ENCODE data around the gene CA5B. TPM values are rescaled to one million over a fixed set of nuclear protein-coding genes. Genes with fewer than 3 reads are reported as not detected.

The CA5B gene
- total RNA-seq, 4 donors from 2014 or later: 0.24 to 3.4 (median 1.8) TPM

DNA sequence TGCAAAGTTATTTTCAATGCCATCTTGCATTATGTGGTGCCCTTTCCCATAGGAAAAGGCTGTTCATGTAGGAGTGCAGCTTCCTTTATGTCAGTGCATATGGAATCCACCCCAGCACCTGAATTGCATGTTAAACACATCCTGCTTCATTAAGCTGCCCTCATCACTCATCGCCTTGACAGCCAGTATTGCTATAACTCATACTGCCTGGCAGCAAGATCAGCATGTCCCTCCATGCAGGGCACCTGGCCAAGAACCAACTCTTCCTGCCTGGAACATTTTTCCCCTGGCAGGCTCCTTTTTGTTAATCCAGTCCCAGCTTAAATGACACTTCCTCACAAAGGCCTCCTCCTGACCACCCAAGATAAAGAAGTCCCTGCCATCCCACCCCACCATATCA lies 23.5 kb upstream of the CA5B start:
- ATAC-seq: peak; percentile 77 to 78

DNA sequence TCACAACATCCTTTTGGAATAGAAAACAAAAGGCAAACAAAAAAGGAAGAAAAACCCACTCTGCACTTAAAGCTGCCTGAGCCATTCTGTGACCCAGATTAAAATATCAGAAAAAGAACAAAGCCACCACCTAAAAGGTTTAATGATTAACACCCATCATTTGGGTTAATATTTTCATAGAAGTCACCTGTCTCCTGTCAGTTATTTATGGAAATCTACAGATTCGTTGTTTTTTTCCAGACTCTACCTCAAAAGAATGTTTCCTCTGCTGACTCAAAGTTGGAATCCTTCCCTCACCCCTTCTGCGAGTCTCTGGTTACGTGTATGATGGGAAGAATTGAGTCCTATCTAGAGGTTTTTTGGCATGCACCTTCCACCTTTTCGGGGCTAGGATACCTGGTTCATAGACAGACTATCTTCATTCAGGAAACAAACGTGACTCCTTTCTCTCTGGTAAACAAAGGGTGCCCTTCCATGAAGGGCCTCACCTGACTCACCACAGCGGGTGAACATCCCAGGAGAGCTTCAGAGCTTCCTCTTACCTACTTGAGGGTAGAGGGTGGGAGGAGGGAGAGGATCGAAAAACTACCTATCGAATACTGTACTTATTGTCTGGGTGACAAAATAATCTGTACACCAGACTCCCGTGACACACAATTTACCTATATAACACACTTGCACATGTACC lies 19.6 kb upstream of the CA5B start:
- no peak for DNase-seq
- no peak overlapping the region for H3K4me3 ChIP-seq
- no peaks in the 10 kb centered on the region for H3K36me3 ChIP-seq
- H3K9me3 ChIP-seq: no peaks in the 10 kb centered on the region
- intact Hi-C loops (cut with DNase I; ENCODE audit: low total_unique reads): no loop called here
- no peak for ATAC-seq
- no peaks in the 10 kb centered on the region for H3K4me1 ChIP-seq
- no peaks in the 10 kb centered on the region for H3K27me3 ChIP-seq
- no peak overlapping the region for H3K27ac ChIP-seq
- in situ Hi-C loops (cut with MboI; ENCODE audit: low sequenced_read_pairs in 4 of 4): no loop called here
- TF ChIP-seq POLR2A (IDR thresholded peaks at IDR 0.05): no peak
- TF ChIP-seq, protein P1, sequence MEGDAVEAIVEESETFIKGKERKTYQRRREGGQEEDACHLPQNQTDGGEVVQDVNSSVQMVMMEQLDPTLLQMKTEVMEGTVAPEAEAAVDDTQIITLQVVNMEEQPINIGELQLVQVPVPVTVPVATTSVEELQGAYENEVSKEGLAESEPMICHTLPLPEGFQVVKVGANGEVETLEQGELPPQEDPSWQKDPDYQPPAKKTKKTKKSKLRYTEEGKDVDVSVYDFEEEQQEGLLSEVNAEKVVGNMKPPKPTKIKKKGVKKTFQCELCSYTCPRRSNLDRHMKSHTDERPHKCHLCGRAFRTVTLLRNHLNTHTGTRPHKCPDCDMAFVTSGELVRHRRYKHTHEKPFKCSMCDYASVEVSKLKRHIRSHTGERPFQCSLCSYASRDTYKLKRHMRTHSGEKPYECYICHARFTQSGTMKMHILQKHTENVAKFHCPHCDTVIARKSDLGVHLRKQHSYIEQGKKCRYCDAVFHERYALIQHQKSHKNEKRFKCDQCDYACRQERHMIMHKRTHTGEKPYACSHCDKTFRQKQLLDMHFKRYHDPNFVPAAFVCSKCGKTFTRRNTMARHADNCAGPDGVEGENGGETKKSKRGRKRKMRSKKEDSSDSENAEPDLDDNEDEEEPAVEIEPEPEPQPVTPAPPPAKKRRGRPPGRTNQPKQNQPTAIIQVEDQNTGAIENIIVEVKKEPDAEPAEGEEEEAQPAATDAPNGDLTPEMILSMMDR (IDR thresholded peaks at IDR 0.05 in 4 of 5, conservative IDR thresholded peaks at IDR 0.05 in 1 of 5): no peak

More for the DNA sequence above, 23.5 kb upstream of the CA5B start:
- Histone ChIP-seq H3K9me3 (no peaks in the 10 kb centered on the region), H3K27me3 (no peaks in the 10 kb centered on the region), H3K4me1 (no peaks in the 10 kb centered on the region), H3K27ac (peak overlapping the region in 2 of 4 donors; percentile 4 to 60), H3K4me3 (no peak overlapping the region), H3K36me3 (no peaks in the 10 kb centered on the region)
- in situ Hi-C loops (cut with MboI; ENCODE audit: low sequenced_read_pairs in 4 of 4): no loop called here
- TF ChIP-seq POLR2A (IDR thresholded peaks at IDR 0.05): no peak
- TF ChIP-seq, protein P1 (IDR thresholded peaks at IDR 0.05 in 4 of 5, conservative IDR thresholded peaks at IDR 0.05 in 1 of 5): no peak
- DNase-seq: peak in 1 of 2 donors; percentile 40
- intact Hi-C loops (cut with DNase I; ENCODE audit: low total_unique reads): no loop called here

DNA sequence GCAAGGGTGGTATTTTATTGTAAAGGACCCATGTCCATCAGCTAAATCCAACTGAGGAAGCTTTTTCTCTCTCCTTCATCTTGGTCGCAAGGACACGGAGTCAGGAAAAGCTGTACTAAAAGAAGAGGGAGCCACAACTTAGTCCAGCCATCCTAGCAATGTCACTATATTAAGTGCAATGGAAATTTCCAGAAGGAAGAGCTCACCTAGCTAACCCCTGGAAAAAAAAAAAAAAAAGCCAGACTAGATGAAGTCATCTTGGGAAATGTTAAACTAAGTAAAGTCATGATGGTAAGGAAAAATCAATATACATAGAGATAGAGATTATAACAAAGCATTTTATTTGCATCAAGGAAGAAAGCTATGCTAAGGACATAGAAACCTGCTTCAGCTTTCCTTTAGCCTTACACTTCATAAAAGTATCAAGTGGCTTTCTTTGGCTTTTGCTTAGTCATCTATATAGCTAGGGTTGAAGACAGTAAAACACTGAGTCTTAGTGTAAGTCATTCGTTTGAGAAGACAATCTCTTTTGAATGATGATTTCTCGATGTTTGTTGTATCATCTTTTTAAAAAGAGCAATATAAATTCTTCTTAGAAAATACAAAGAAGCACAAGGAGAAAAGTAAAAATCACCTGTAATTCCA lies 18.6 kb upstream of the CA5B start:
- Histone ChIP-seq H3K27me3 (no peaks in the 10 kb centered on the region), H3K4me1 (no peaks in the 10 kb centered on the region), H3K36me3 (no peaks in the 10 kb centered on the region), H3K4me3 (no peak overlapping the region), H3K27ac (no peak overlapping the region), H3K9me3 (no peaks in the 10 kb centered on the region)
- ATAC-seq (no peak), DNase-seq (no peak)
- in situ Hi-C loops (cut with MboI; ENCODE audit: low sequenced_read_pairs in 4 of 4): no loop called here
- intact Hi-C loops (cut with DNase I; ENCODE audit: low total_unique reads): no loop called here
- TF ChIP-seq POLR2A (IDR thresholded peaks at IDR 0.05): no peak
- TF ChIP-seq, protein P1 (IDR thresholded peaks at IDR 0.05 in 4 of 5, conservative IDR thresholded peaks at IDR 0.05 in 1 of 5): no peak

DNA sequence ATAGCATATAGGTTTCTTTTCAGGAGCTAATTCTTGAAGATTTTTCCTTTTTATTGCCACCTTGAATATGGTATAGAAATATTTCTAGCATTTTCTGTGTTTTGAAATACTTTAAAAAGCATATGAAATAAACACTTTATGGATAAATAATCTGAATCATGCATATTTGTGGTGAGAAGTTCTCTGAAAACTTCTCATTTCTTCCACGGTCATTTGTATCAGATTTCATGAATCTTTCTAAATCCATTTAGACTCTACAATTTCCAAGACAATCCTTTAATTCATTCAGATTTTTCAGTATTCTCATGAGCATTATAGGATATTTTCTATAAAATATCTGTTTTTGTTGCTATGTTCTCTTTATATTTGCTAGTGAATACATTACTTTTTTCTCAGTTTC lies 16.2 kb upstream of the CA5B start:
- Histone ChIP-seq H3K9me3 (no peaks in the 10 kb centered on the region), H3K27me3 (no peaks in the 10 kb centered on the region), H3K4me3 (no peak overlapping the region), H3K36me3 (no peaks in the 10 kb centered on the region), H3K4me1 (no peaks in the 10 kb centered on the region), H3K27ac (no peak overlapping the region)
- DNase-seq: no peak
- no peak for ATAC-seq
- no peak for TF ChIP-seq POLR2A (IDR thresholded peaks at IDR 0.05)
- TF ChIP-seq, protein P1 (IDR thresholded peaks at IDR 0.05 in 4 of 5, conservative IDR thresholded peaks at IDR 0.05 in 1 of 5): no peak
- in situ Hi-C loops (cut with MboI; ENCODE audit: low sequenced_read_pairs in 4 of 4): no loop called here
- intact Hi-C loops (cut with DNase I; ENCODE audit: low total_unique reads): no loop called here
